H9 (cell line): ENCODE results near the gene P2RY8. TPM values are rescaled to one million over a fixed set of nuclear protein-coding genes. Genes with fewer than 3 reads are reported as not detected.

Source experiments
- DNase-seq: peaks from one replicate; pipeline ENCODE4 v3.0.0-alpha.2; 2017
- H2AFZ ChIP-seq: one replicate; pipeline ENCODE4 v1.6.1; 2013; ENCODE audit warnings: mild to moderate bottlenecking, low read length, control low read depth, moderate library complexity
- H2AK5ac ChIP-seq: 2 replicates; pipeline ENCODE4 v1.6.1; 2013; ENCODE audit warnings: low read length, control low read depth, mixed read lengths; ENCODE audit not compliant: insufficient read length
- H2BK120ac ChIP-seq: one replicate; pipeline ENCODE4 v1.6.1; 2013; ENCODE audit warnings: low read depth, mild to moderate bottlenecking, low read length, control low read depth, inconsistent platforms; ENCODE audit not compliant: poor library complexity, severe bottlenecking
- H2BK12ac ChIP-seq: 2 replicates; pipeline ENCODE4 v1.6.1; 2013; ENCODE audit warnings: low read length, control low read depth, mixed read lengths, low read depth; ENCODE audit not compliant: insufficient read length
- H2BK15ac ChIP-seq: 2 replicates; pipeline ENCODE4 v1.6.1; 2013; ENCODE audit warnings: low read depth, low read length, control low read depth
- H2BK20ac ChIP-seq: one replicate; pipeline ENCODE4 v1.6.1; 2013; ENCODE audit warnings: low read depth, mild to moderate bottlenecking, low read length, control low read depth, inconsistent platforms; ENCODE audit not compliant: poor library complexity, severe bottlenecking
- H2BK5ac ChIP-seq: 2 replicates; pipeline ENCODE4 v1.6.1; 2013; ENCODE audit warnings: low read length, control low read depth, mixed read lengths; ENCODE audit not compliant: insufficient read length
- H3K14ac ChIP-seq: 2 replicates; pipeline ENCODE4 v1.6.1; 2013; ENCODE audit warnings: low read length, control low read depth; ENCODE audit not compliant: insufficient read depth
- H3K18ac ChIP-seq: 2 replicates; pipeline ENCODE4 v1.6.1; 2013; ENCODE audit warnings: low read depth, mild to moderate bottlenecking, mixed read lengths, low read length, control low read depth; ENCODE audit not compliant: insufficient read length
- H3K23ac ChIP-seq: 2 replicates; pipeline ENCODE4 v1.6.1; 2013; ENCODE audit warnings: low read length, control low read depth, mixed read lengths, low read depth; ENCODE audit not compliant: insufficient read length
- H3K23me2 ChIP-seq: 2 replicates; pipeline ENCODE4 v1.6.1; 2013; ENCODE audit warnings: low read depth, mild to moderate bottlenecking, mixed read lengths, low read length, control low read depth; ENCODE audit not compliant: insufficient read length, poor library complexity, severe bottlenecking
- H3K27ac ChIP-seq: 2 replicates; pipeline ENCODE4 v1.5.1; 2013; ENCODE audit warnings: low read length, control low read depth, mixed read lengths, low read depth; ENCODE audit not compliant: insufficient read length
- H3K27me3 ChIP-seq: 2 replicates; pipeline ENCODE4 v1.6.1; 2013; ENCODE audit warnings: low read length, control low read depth, inconsistent platforms; ENCODE audit not compliant: insufficient read depth
- H3K4ac ChIP-seq: 2 replicates; pipeline ENCODE4 v1.6.1; 2013; ENCODE audit warnings: low read depth, mild to moderate bottlenecking, control low read depth, inconsistent platforms, low read length, moderate library complexity
- H3K4me1 ChIP-seq: 2 replicates; pipeline ENCODE4 v1.6.1; 2013; ENCODE audit warnings: low read length, control low read depth, inconsistent platforms; ENCODE audit not compliant: insufficient read depth
- H3K4me2 ChIP-seq: 2 replicates; pipeline ENCODE4 v1.6.1; 2013; ENCODE audit warnings: low read length, control low read depth, mixed read lengths; ENCODE audit not compliant: insufficient read length, insufficient read depth
- H3K56ac ChIP-seq: 2 replicates; pipeline ENCODE4 v1.6.1; 2013; ENCODE audit warnings: low read depth, mild to moderate bottlenecking, mixed read lengths, low read length, control low read depth; ENCODE audit not compliant: insufficient read length
- H3K79me1 ChIP-seq: 2 replicates; pipeline ENCODE4 v1.6.1; 2013; ENCODE audit warnings: low read depth, mild to moderate bottlenecking, moderate library complexity, low read length, control low read depth, inconsistent platforms; ENCODE audit not compliant: insufficient read depth, poor library complexity, severe bottlenecking
- H3K79me2 ChIP-seq: 2 replicates; pipeline ENCODE4 v1.6.1; 2013; ENCODE audit warnings: low read length, control low read depth, inconsistent platforms; ENCODE audit not compliant: insufficient read depth
- H3K9ac ChIP-seq: 2 replicates; pipeline ENCODE4 v1.6.1; 2013; ENCODE audit warnings: low read length, control low read depth, mixed read lengths; ENCODE audit not compliant: insufficient read length; ENCODE audit errors: extremely low read depth
- H3K9me3 ChIP-seq: one replicate; pipeline ENCODE4 v1.6.1; 2013; ENCODE audit warnings: low read depth, low read length, inconsistent platforms; ENCODE audit not compliant: control insufficient read depth
- H3T11ph ChIP-seq: one replicate; pipeline ENCODE4 v1.6.1; 2013; ENCODE audit warnings: mild to moderate bottlenecking, low read length, control low read depth, inconsistent platforms
- H4K20me1 ChIP-seq: one replicate; pipeline ENCODE4 v1.6.1; 2013; ENCODE audit not compliant: control insufficient read depth, insufficient read length, insufficient read depth
- H4K5ac ChIP-seq: 2 replicates; pipeline ENCODE4 v1.6.1; 2013; ENCODE audit warnings: low read depth, mild to moderate bottlenecking, mixed read lengths, low read length, control low read depth; ENCODE audit not compliant: insufficient read length
- H4K8ac ChIP-seq: replicated peaks from 2 replicates; pipeline ENCODE4 v1.6.1; 2013; ENCODE audit warnings: low read length, control low read depth, mixed read lengths, low read depth; ENCODE audit not compliant: insufficient read length
- H4K91ac ChIP-seq: 2 replicates; pipeline ENCODE4 v1.6.1; 2013; ENCODE audit warnings: low read depth, mild to moderate bottlenecking, moderate library complexity, mixed read lengths, low read length, control low read depth; ENCODE audit not compliant: insufficient read length
- H3K27ac Mint-ChIP-seq, 3 experiments: 2 replicates in 2 of 3; 3 replicates in 1 of 3; pipeline ENCODE4 v1.8.0; 2020 to 2021; ENCODE audit warnings: mixed read lengths in 3 of 3, mild to moderate bottlenecking in 1 of 3, moderate library complexity in 1 of 3
- H3K27me3 Mint-ChIP-seq: 2 replicates; pipeline ENCODE4 v1.8.0; 2021; ENCODE audit warnings: low read depth, mild to moderate bottlenecking, moderate library complexity, mixed read lengths
- H3K36me3 Mint-ChIP-seq, 3 experiments: 2 replicates in 2 of 3; 3 replicates in 1 of 3; pipeline ENCODE4 v1.8.0; 2020 to 2021; ENCODE audit warnings: low read depth in 3 of 3, mixed read lengths in 3 of 3; ENCODE audit not compliant: insufficient read depth in 1 of 3
- H3K4me1 Mint-ChIP-seq, 2 experiments: 2 replicates each; pipeline ENCODE4 v1.8.0; 2020; ENCODE audit warnings: mixed read lengths in 2 of 2
- H3K4me3 Mint-ChIP-seq, 2 experiments: 2 replicates in 1 of 2; 3 replicates in 1 of 2; pipeline ENCODE4 v1.8.0; 2020 to 2021; ENCODE audit warnings: mild to moderate bottlenecking in 2 of 2, mixed read lengths in 2 of 2, moderate library complexity in 1 of 2
- H3K9me3 Mint-ChIP-seq, 2 experiments: 2 replicates in 1 of 2; 3 replicates in 1 of 2; pipeline ENCODE4 v1.8.0; 2020; ENCODE audit warnings: mild to moderate bottlenecking in 2 of 2, mixed read lengths in 2 of 2, moderate library complexity in 1 of 2
- WGBS: extraction: QIAGEN DNeasy Blood & Tissue Kit; methylation state at CpG from one replicate; pipeline ENCODE4 v1.1.7; 2013; ENCODE audit warnings: missing lambda C conversion rate, low lambda C conversion rate, mixed read lengths; ENCODE audit not compliant: insufficient read length; ENCODE audit errors: extremely low coverage; 5-methylcytosine and 5-hydroxymethylcytosine counted together
- total RNA-seq: library from RNA; stranded (reverse); gene quantifications from 2 replicates; pipeline ENCODE4 v1.2.1, GENCODE V29; 2021
- TF ChIP-seq, protein P1 (sequence below): fragments of 200-600 bp; sonication (generic); conservative IDR thresholded peaks from 3 replicates; pipeline ENCODE4 v1.8.0; 2021; ENCODE audit warnings: antibody characterized with exemption, mild to moderate bottlenecking

The P2RY8 gene
- total RNA-seq, 1 experiment from 2014 or later, result not detected

DNA sequence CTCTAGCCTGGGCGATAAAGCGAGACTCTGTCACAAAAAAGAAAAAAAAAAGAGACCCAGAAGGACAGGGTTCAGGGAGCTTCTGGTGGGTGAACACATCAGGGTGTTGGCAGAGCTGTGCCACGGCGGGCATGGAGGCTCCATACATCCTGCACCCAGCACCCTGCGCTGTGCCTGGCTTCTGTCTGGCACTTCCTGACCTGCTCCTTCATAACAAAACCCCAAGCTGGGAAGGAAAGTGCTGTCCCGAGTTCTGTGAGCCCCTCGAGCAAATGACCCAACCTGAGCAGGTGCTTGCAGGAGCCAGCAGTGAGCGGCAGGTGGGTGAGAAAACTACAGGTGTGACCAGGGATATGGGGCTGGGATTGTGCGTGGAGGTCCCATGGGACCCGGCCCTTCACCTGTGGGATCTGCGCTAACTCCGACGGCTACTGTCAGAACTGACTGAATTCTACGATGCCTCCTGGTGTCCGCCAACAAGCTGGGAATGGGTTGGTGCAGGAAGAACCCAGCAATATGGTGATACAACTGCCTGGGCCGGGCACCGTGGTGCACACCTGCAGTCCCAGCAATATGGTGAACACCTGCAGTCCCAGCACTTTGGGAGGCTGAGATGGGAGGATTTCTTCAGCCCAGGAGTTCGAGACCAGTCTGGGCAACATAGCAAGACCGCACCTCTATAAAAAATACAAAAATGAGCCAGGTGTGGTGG, 103.2 kb downstream of the P2RY8 start:
- Histone ChIP-seq H4K8ac (no peak overlapping the region), H2BK12ac (no peak overlapping the region), H3K18ac (no peak overlapping the region), H3T11ph (no peak overlapping the region), H3K4ac (no peak overlapping the region), H3K56ac (no peak overlapping the region), H3K14ac (no peak overlapping the region), H3K27me3 (no peaks in the 10 kb centered on the region), H4K5ac (no peak overlapping the region), H2AFZ (no peak overlapping the region), H3K4me2 (no peak overlapping the region), H3K9ac (no peak overlapping the region), H3K23me2 (no peaks in the 10 kb centered on the region), H3K27ac (no peak overlapping the region), H2BK15ac (no peak overlapping the region), H3K79me2 (no peaks in the 10 kb centered on the region), H4K91ac (no peak overlapping the region), H3K9me3 (no peaks in the 10 kb centered on the region), H2BK120ac (no peak overlapping the region), H2AK5ac (no peak overlapping the region), H3K4me1 (no peaks in the 10 kb centered on the region), H3K23ac (no peak overlapping the region), H2BK5ac (no peak overlapping the region), H4K20me1 (no peaks in the 10 kb centered on the region), H2BK20ac (no peak overlapping the region), H3K79me1 (no peaks in the 10 kb centered on the region)
- H3K4me1 Mint-ChIP-seq, result peaks cover 2 to 12% of the 10 kb centered on the region in 2 experiments; a peak in 2 of 4 replicates
- H3K4me3 Mint-ChIP-seq, result no peak overlapping the region
- peak overlapping the region in 1 of 3 experiments; percentile 66; a peak in 2 of 7 replicates for H3K27ac Mint-ChIP-seq
- TF ChIP-seq, protein P1, sequence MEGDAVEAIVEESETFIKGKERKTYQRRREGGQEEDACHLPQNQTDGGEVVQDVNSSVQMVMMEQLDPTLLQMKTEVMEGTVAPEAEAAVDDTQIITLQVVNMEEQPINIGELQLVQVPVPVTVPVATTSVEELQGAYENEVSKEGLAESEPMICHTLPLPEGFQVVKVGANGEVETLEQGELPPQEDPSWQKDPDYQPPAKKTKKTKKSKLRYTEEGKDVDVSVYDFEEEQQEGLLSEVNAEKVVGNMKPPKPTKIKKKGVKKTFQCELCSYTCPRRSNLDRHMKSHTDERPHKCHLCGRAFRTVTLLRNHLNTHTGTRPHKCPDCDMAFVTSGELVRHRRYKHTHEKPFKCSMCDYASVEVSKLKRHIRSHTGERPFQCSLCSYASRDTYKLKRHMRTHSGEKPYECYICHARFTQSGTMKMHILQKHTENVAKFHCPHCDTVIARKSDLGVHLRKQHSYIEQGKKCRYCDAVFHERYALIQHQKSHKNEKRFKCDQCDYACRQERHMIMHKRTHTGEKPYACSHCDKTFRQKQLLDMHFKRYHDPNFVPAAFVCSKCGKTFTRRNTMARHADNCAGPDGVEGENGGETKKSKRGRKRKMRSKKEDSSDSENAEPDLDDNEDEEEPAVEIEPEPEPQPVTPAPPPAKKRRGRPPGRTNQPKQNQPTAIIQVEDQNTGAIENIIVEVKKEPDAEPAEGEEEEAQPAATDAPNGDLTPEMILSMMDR, result no peak
- H3K36me3 Mint-ChIP-seq, result peaks cover 39 to 66% (median 57%) of the 10 kb centered on the region in 3 experiments; a peak in 6 of 7 replicates
- peaks cover 0 to 2% of the 10 kb centered on the region in 2 experiments; a peak in 3 of 5 replicates for H3K9me3 Mint-ChIP-seq
- H3K27me3 Mint-ChIP-seq, result no peaks in the 10 kb centered on the region
- DNase-seq, result no peak
- no CpG with 5 or more reads among the region's 19 CpGs for WGBS
